Melanocyte of skin (primary cell): Measurements from ENCODE around the gene FBXO4. TPM values are rescaled to one million over a fixed set of nuclear protein-coding genes. Genes with fewer than 3 reads are reported as not detected.

Experiments
- small RNA-seq, 2 donors: library from RNA; depleted of rRNA; stranded (forward); fragments of <200 nt; gene quantifications; one replicate each; pipeline ENCODE3, GENCODE V24; 2012
- total RNA-seq, 2 donors: library from RNA; depleted of rRNA; stranded (reverse); fragments of >200 nt; gene quantifications; 2 replicates each; pipeline ENCODE4 v1.2.3, GENCODE V29; 2012

FBXO4 gene
- 1 to 10 TPM; 6.7 to 10.0 TPM for total RNA-seq

GRCh38 chr5:41924872-41925554, at the start of gene FBXO4:
TSS of gene FBXO4 (plus strand) at chr5:41925281. CDS start at chr5:41925310, 29 bp downstream.

GRCh38 chr5:41903892-41904799, 20.9 kb upstream of the FBXO4 start, which contains the start of gene RIMOC1:
TSS of gene RIMOC1 (plus strand) at chr5:41904344. CDS start at chr5:41904368, 24 bp downstream.

Small RNA genes lying within 50 kb of the gene (small RNA-seq; reads per million reads assigned to genes)
- 0 reads per million in 2 donors for gene RF00019

Other genes starting within 250 kb of the FBXO4 start
- gene OXCT1, start 54.9 kb upstream of the FBXO4 start, total RNA-seq = 10 to 100 TPM; 23.1 to 38.3 TPM
- 10 to 100 TPM; 29.9 to 36.0 TPM for gene RIMOC1, start 20.9 kb upstream of the FBXO4 start, total RNA-seq